ENCODE results near the gene C1orf210. TPM values are rescaled to one million over a fixed set of nuclear protein-coding genes. Genes with fewer than 3 reads are reported as not detected.

C1orf210 gene
- total RNA-seq, 1 experiment from 2014 or later, result not detected

DNA sequence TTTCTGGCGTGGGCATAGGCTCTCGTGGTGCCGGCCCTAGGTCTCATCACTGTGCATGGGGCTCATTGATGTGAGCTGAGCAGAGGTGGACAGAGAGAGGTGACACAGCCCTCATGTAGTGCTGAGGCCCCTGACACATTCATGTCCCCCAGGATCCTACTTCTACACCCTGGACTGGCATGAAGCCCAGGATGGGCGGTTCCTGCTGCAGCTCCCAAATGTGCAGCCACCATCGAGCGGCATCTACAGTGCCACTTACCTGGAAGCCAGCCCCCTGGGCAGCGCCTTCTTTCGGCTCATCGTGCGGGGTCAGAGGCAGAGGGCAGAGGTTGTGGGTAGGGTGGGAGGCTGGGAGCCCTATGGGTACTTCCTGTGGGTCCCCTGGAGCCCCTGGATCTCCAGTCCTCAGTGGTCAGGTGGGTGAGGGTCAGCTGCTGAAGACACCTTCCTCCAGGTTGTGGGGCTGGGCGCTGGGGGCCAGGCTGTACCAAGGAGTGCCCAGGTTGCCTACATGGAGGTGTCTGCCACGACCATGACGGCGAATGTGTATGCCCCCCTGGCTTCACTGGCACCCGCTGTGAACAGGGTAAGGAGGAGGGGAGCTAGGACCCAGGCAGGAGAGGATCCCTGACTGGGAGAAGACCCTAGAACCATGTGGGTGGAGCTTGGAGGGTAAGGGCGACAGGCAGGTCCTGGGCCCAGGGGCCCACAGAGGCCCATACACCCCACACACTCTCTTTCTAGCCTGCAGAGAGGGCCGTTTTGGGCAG is 21.5 kb upstream of the C1orf210 start:
- H3K36me3 ChIP-seq, result no peaks in the 10 kb centered on the region
- H3K27ac ChIP-seq, result no peak overlapping the region
- no peaks in the 10 kb centered on the region for H3K9me3 ChIP-seq (replicated peaks)
- no peaks in the 10 kb centered on the region for H3K27me3 ChIP-seq (replicated peaks)
- DNase-seq (ENCODE audit: low read depth in 1 of 2, low spot score in 2 of 2), result no peak
- no peak overlapping the region for H3K4me3 ChIP-seq
- H3K4me1 ChIP-seq (replicated peaks), result peaks cover 16% of the 10 kb centered on the region

- DNase-seq (ENCODE audit: low read depth in 1 of 2, low spot score in 2 of 2), result no peak
- H3K27me3 ChIP-seq (replicated peaks), result no peaks in the 10 kb centered on the region
- peaks cover 16% of the 10 kb centered on the region for H3K4me1 ChIP-seq (replicated peaks)
- no peak overlapping the region for H3K4me3 ChIP-seq
- no peaks in the 10 kb centered on the region for H3K36me3 ChIP-seq
- H3K27ac ChIP-seq, result no peak overlapping the region
- no peaks in the 10 kb centered on the region for H3K9me3 ChIP-seq (replicated peaks)
Observed at GRCh38 chr1:43305926-43306687, 20.7 kb upstream of the C1orf210 start.

- no peak overlapping the region for H3K27ac ChIP-seq
- H3K9me3 ChIP-seq (replicated peaks), result no peaks in the 10 kb centered on the region
- peaks cover 16% of the 10 kb centered on the region for H3K4me1 ChIP-seq (replicated peaks)
- H3K27me3 ChIP-seq (replicated peaks), result no peaks in the 10 kb centered on the region
- H3K36me3 ChIP-seq, result no peaks in the 10 kb centered on the region
- no peak overlapping the region for H3K4me3 ChIP-seq
- DNase-seq (ENCODE audit: low read depth in 1 of 2, low spot score in 2 of 2), result no peak
Observed at GRCh38 chr1:43305461-43305860, 20.1 kb upstream of the C1orf210 start.

DNA sequence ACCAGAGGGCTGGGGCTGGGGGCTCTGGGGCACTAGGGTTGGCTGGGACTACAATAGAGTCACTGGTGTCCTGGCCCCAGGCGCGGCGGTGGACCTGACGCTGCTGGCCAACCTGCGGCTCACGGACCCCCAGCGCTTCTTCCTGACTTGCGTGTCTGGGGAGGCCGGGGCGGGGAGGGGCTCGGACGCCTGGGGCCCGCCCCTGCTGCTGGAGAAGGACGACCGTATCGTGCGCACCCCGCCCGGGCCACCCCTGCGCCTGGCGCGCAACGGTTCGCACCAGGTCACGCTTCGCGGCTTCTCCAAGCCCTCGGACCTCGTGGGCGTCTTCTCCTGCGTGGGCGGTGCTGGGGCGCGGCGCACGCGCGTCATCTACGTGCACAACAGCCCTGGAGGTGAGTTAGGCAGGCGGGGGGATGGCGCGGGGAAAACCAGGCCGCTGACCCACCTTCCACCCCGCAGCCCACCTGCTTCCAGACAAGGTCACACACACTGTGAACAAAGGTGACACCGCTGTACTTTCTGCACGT is 19.5 kb upstream of the C1orf210 start:
- H3K4me1 ChIP-seq (replicated peaks), result peaks cover 16% of the 10 kb centered on the region
- H3K27ac ChIP-seq, result no peak overlapping the region
- H3K27me3 ChIP-seq (replicated peaks), result no peaks in the 10 kb centered on the region
- no peaks in the 10 kb centered on the region for H3K36me3 ChIP-seq
- H3K4me3 ChIP-seq, result no peak overlapping the region
- no peaks in the 10 kb centered on the region for H3K9me3 ChIP-seq (replicated peaks)
- DNase-seq (ENCODE audit: low read depth in 1 of 2, low spot score in 2 of 2), result no peak

DNA sequence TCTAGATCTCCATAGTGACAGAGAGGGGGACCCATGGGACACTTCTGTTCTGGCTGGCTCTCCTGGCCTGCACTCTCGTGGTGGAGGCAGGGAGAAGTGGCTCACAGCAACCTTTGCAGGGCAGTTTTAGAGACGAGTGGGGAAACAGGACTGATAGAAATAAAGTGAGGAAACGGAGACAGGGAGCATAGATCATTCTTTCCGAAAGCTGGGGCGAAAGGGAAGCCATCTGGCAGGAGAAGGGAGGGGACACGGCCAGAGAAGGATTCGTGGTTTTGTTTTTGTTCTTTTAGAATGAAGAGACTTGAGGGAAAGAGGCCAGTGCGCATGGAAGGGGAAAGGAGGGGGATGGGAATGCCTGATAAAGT is 18.9 kb upstream of the C1orf210 start:
- no peaks in the 10 kb centered on the region for H3K9me3 ChIP-seq (replicated peaks)
- no peaks in the 10 kb centered on the region for H3K27me3 ChIP-seq (replicated peaks)
- peaks cover 16% of the 10 kb centered on the region for H3K4me1 ChIP-seq (replicated peaks)
- no peak overlapping the region for H3K4me3 ChIP-seq
- no peak overlapping the region for H3K27ac ChIP-seq
- no peak for DNase-seq (ENCODE audit: low read depth in 1 of 2, low spot score in 2 of 2)
- no peaks in the 10 kb centered on the region for H3K36me3 ChIP-seq

DNA sequence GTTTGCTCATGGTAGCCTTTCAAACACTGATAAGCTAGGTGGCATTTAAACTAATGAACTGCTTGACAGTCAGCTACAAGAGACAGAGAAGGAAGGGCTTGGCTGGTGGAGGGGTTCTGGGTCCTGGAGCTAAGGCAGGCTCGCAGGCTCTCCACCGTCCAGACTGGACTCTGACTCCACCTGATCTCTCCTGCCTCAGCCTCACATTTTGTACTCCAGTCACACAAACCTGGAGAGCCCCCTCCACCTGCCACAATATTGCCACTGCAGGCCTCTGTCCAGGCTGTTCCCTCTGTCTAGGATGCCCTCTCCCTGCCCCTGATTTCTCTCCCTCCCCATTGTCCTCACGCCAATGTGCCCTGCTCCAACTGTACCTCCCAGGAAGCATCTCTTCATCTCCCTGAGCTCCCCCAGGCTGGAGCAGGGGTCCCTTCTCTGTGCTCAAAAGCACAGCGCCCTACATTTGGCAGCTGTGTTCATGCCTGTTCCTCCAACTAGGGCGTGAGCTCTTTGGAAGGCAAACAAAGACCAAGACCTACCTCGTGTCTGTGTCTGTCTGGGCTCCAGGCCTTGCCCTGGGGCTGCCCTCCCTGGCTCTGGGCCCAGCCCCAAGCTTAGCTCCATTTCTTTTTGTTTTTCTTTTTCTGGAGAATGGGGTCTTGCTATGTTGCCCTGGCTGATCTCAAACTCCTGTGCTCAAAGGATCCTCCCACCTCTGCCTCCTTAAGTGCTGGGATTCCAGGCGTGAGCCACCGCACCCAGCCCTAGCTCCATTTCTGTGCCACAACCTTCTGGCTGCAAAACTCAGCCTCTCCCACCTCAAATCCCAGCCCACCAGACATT is 18.3 kb upstream of the C1orf210 start:
- no peak for DNase-seq (ENCODE audit: low read depth in 1 of 2, low spot score in 2 of 2)
- H3K4me1 ChIP-seq (replicated peaks), result peaks cover 16% of the 10 kb centered on the region
- no peaks in the 10 kb centered on the region for H3K36me3 ChIP-seq
- no peak overlapping the region for H3K4me3 ChIP-seq
- H3K27me3 ChIP-seq (replicated peaks), result no peaks in the 10 kb centered on the region
- no peak overlapping the region for H3K27ac ChIP-seq
- no peaks in the 10 kb centered on the region for H3K9me3 ChIP-seq (replicated peaks)

- no peaks in the 10 kb centered on the region for H3K27me3 ChIP-seq (replicated peaks)
- no peak overlapping the region for H3K4me3 ChIP-seq
- no peaks in the 10 kb centered on the region for H3K9me3 ChIP-seq (replicated peaks)
- peak in 1 of 2 experiments; percentile 7 for DNase-seq (ENCODE audit: low read depth in 1 of 2, low spot score in 2 of 2)
- H3K27ac ChIP-seq, result no peak overlapping the region
- H3K36me3 ChIP-seq, result no peaks in the 10 kb centered on the region
- H3K4me1 ChIP-seq (replicated peaks), result peaks cover 16% of the 10 kb centered on the region
Observed at GRCh38 chr1:43302721-43303470, 17.5 kb upstream of the C1orf210 start.

DNA sequence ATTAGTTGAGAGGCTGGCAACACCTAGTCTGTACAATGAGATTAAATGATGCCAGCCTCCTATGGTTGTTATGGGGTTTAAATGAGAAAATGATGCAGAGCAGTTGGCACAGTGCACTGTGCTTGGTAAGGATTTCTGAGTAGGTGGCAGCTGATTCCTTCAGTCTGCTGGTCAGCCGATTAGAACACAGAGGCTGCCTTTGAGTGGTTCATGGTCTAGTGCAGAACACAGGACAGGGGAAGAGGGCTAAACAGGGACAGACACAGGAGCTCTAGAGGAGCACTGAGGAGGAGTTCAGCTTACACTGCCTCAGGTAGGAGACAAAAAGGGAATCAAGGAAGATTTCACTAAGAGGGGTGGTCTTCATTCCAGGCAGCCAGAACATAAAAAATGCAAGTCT is 16.8 kb upstream of the C1orf210 start:
- DNase-seq (ENCODE audit: low read depth in 1 of 2, low spot score in 2 of 2), result no peak
- Histone ChIP-seq H3K36me3 (no peaks in the 10 kb centered on the region), H3K27me3 (replicated peaks) (no peaks in the 10 kb centered on the region), H3K4me1 (replicated peaks) (peaks cover 17% of the 10 kb centered on the region), H3K9me3 (replicated peaks) (no peaks in the 10 kb centered on the region), H3K4me3 (no peak overlapping the region), H3K27ac (no peak overlapping the region)

DNA sequence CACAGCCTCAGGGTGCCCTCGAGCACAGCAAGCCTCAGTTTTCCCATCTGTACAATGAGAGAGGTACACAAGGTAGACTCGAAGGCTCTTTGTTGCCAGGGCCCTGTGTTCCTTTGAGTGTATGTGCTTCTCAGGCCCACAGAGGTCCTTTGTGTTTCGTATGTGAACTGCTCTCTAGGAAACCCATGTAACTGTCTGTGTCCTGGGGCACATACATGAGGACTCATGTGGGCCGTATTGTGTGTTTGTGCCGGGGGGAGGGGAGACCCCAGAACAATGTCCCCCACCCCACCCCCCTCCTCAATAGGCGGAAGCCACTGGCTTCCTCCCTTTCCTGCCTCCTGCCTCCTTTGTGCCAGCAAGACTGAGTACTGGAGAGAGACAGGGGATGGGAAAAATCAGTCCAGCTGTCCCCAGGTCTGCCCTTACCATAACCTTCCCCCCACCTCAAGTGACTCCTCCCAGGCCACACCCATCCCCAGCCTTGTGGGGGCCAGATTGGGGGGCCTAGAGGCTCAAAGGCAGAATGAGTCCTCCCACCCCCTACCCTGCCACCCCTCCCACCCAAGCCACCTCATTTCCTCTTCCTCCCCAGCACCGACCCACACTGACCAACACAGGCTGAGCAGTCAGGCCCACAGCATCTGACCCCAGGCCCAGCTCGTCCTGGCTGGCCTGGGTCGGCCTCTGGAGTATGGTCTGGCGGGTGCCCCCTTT is 15.2 kb upstream of the C1orf210 start, which contains the start of gene TIE1:
Gene TIE1, plus strand, starts transcription at position 605 of the 717 bp plus-strand sequence. Its CDS starts 90 bp downstream, at position 695.
- Histone ChIP-seq H3K9me3 (replicated peaks) (no peaks in the 10 kb centered on the region), H3K27me3 (replicated peaks) (no peaks in the 10 kb centered on the region), H3K4me3 (no peak within 1 kb of the TSS), H3K36me3 (no peaks in the 10 kb centered on the region), H3K4me1 (replicated peaks) (peaks cover 33% of the 10 kb centered on the region), H3K27ac (no peak within 1 kb of the TSS)
- DNase-seq (ENCODE audit: low read depth in 1 of 2, low spot score in 2 of 2), result no peak

DNA sequence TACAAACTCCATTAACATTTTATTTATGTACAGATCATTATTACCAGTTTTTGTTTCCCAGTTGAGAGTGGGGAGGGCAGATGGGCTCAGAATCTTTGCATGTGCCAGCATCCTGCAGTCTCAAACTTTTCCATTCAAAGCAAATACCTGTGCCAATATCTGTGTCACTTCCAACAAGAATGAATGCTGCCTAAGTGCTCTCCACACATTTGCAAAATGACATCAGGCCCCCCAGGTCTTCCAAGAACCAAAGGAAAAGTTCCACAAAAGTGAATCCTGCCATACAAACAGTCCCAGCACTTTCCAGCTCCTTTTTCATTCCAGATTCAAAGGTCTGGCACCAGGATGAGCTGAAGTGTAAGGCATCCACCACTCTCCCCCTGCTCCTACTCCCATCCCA is 13.7 kb upstream of the C1orf210 start:
- Histone ChIP-seq H3K27me3 (replicated peaks) (no peaks in the 10 kb centered on the region), H3K4me3 (no peak overlapping the region), H3K36me3 (no peaks in the 10 kb centered on the region), H3K4me1 (replicated peaks) (peaks cover 45% of the 10 kb centered on the region), H3K27ac (no peak overlapping the region), H3K9me3 (replicated peaks) (no peaks in the 10 kb centered on the region)
- no peak for DNase-seq (ENCODE audit: low read depth in 1 of 2, low spot score in 2 of 2)

- H3K4me3 ChIP-seq, result no peak overlapping the region
- DNase-seq (ENCODE audit: low read depth in 1 of 2, low spot score in 2 of 2), result no peak
- no peak overlapping the region for H3K27ac ChIP-seq
- no peaks in the 10 kb centered on the region for H3K36me3 ChIP-seq
- no peaks in the 10 kb centered on the region for H3K9me3 ChIP-seq (replicated peaks)
- peaks cover 39% of the 10 kb centered on the region for H3K4me1 ChIP-seq (replicated peaks)
- no peaks in the 10 kb centered on the region for H3K27me3 ChIP-seq (replicated peaks)
Observed at GRCh38 chr1:43298055-43298454, 12.7 kb upstream of the C1orf210 start.

DNA sequence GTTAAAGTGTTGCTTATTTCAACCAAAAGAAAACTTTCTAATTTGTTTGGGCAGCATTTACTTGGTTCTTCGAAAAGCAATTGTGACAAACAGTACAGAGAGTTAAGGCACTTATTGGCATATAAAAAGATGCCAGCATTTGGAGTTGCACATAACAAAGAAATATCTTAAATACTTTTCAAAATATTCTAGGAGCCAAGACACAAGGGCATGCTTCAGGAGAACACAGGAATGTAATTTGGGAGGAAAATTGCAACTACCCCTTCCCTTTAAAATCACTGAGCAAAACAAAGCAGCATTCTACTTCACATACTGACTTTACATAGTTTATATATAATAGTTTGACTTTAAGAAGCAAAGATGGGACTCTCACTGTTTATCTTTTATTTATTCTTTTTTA is 10.8 kb upstream of the C1orf210 start:
- no peaks in the 10 kb centered on the region for H3K9me3 ChIP-seq (replicated peaks)
- peak in 1 of 2 experiments; percentile 34 for DNase-seq (ENCODE audit: low read depth in 1 of 2, low spot score in 2 of 2)
- peak overlapping the region; percentile 73 for H3K27ac ChIP-seq
- no peaks in the 10 kb centered on the region for H3K27me3 ChIP-seq (replicated peaks)
- H3K36me3 ChIP-seq, result no peaks in the 10 kb centered on the region
- H3K4me3 ChIP-seq, result no peak overlapping the region
- peaks cover 35% of the 10 kb centered on the region for H3K4me1 ChIP-seq (replicated peaks)
